ENCODE data around the gene GOLT1A.

DNA sequence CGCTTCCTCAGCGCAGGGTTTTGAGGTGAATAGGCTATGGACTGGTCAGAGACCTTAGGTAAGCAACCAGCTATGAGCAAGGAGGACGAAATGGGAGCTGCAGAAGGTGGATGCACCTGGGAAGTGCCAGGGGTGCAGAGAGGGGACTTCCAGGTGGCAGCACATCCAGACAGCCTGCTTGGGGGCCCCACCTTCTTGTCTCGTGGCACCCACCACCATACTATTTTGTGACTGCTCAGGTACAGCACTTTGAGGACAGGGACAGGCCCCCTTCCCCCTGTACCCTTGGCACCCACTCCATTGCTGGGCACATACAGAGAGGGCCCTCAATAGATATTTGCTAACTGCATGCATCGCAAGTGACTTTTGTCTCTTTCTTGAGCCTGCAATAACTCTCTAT is 16.7 kb downstream of the GOLT1A start:
- TF ChIP-seq, protein P1, sequence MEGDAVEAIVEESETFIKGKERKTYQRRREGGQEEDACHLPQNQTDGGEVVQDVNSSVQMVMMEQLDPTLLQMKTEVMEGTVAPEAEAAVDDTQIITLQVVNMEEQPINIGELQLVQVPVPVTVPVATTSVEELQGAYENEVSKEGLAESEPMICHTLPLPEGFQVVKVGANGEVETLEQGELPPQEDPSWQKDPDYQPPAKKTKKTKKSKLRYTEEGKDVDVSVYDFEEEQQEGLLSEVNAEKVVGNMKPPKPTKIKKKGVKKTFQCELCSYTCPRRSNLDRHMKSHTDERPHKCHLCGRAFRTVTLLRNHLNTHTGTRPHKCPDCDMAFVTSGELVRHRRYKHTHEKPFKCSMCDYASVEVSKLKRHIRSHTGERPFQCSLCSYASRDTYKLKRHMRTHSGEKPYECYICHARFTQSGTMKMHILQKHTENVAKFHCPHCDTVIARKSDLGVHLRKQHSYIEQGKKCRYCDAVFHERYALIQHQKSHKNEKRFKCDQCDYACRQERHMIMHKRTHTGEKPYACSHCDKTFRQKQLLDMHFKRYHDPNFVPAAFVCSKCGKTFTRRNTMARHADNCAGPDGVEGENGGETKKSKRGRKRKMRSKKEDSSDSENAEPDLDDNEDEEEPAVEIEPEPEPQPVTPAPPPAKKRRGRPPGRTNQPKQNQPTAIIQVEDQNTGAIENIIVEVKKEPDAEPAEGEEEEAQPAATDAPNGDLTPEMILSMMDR (IDR thresholded peaks at IDR 0.05; ENCODE audit: insufficient read depth, low read length, poor library complexity, severe bottlenecking) = no peak
- TF ChIP-seq EZH2phosphoT487 (conservative IDR thresholded peaks at IDR 0.05; ENCODE audit: low read length) = no peak
